DMS153 (cell line): ENCODE data around the gene QRICH1.

ENCODE experiments used
- DNase-seq: peaks from one replicate; lab custom pipeline; 2025; lab: John Stamatoyannopoulos, UW

Gene QRICH1

DNA sequence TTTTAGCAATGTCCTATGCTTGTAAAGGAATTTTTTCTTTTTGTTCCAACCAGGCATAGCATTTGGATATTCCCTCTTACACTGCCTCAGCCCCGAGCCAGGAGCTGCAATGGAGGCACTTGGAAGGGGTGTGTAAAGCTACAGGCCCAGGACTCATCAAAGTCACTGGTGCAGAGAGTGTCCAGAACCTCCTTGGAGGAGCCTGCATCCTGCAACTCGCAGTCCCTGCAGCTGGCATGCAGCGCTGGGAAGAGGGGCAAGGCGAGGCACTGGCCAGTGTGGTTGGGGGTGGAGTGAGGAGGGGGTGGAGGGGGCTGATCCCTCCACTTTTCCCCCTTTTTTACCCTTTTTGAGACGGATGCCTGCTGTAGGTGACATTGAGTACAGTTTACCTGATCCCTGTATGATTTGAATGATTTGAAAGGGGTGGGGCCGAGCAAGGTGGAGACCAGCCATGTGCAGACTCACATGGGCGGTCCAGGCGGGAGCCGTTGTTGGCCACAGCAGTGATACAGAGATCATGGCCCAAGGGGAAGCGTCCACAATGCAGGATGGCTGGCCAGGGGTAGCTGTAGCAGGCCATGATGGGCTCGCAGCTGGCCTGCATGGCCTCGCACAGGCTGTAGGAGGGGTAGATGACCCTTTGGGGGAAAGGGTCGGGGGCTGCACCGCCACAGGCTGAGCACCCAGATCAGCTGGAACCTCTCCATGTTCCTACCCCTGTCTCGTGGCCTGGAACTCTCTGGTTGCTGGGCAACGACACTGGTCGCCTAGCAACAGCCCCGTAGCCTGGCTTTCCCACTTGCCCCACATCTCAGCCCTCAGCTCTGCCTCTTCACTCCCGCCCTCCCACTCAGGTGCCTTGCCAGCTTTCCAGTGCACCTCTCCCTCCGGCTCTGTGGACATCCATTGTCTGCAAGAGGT, 95.9 kb downstream of the QRICH1 start:
- DNase-seq = peak; percentile 37

DNA sequence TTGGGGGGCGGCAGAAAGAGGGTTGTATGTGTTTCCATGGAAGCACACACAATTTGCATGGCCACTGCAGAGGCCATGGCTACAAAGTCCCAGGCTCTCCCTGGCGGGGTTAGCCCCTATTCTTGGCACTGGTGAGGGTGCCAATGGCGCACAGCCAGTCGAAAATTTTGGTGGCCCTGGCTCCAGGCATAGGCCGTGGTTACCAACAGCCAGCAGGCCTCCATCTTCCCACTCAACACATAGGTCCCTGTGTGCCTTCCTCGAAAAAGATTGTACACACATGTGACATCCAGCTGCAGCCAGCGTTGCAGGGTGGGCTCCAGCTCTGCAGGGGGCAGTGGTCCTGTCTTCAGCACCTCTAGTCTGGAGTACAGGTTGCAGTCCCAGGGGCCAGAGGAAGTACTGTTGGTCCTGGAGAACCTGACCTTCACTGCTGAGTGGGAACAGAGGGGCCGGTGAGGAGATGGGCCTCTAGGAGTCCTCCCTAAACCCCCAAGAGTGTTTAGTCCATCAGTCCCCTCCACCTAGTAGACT, 96.7 kb downstream of the QRICH1 start:
- no peak for DNase-seq

GRCh38 chr3:48996640-48997039, 97.2 kb downstream of the QRICH1 start:
- no peak for DNase-seq

- no peak for DNase-seq
Observed at GRCh38 chr3:48993834-48994233, 100.0 kb downstream of the QRICH1 start.

DNA sequence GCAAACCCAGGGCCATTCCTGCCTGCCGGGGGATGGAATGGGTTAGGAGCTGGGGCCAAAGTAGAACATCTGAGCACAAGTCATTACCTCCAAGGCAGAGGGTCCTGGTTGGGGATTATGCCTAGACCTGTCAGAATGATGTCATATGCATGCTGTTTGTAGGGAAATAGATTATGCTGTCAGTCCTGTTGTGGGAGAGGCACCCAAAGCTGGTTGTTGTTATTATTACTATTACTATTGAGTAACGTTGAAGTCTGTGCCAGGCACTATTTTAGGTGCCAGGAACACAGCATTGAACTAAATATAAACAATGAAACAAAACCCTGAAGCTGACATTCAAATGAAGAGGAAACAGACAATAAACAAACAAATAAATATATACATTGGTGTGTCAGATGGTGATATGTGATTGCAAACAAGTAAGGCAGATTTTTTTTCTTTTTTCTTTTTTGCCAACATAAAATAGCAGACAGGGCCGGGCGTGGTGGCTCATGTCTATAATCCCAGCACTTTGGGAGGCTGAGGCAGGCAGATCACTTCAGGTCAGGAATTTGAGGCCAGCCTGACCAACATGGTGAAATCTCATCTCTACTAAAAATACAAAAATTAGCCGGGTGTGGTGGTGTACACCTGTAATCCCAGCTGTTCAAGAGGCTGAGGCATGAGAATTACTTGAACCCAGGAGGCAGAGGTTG, 101.9 kb downstream of the QRICH1 start:
- no peak for DNase-seq

GRCh38 chr3:48990636-48991469, 103.0 kb downstream of the QRICH1 start:
- no peak for DNase-seq

DNA sequence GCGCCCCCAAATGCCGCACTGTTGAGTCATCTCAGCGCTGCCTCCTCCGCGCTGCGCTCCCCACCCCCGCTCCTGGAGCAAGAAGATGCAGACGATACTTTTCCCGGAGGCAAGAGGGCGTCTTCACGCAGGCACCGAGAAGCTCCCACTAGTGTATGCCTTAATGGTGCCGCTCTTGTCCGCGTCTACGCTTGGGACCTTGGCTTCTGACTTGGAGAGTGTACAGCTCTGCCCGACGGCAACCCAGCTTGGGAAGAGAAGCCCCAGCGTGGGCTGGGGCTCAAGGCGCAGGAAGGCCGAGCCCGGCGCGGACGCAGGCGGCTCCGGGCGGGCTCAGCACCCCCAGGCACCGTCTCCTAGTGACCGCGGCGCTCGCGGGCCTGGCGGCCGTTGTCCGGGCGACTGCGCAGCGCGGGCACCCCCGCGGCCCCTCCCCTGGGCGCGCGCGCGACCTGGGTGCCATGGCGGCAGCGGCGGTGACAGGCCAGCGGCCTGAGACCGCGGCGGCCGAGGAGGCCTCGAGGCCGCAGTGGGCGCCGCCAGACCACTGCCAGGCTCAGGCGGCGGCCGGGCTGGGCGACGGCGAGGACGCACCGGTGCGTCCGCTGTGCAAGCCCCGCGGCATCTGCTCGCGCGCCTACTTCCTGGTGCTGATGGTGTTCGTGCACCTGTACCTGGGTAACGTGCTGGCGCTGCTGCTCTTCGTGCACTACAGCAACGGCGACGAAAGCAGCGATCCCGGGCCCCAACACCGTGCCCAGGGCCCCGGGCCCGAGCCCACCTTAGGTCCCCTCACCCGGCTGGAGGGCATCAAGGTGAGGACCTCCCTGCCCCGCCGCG, 103.9 kb downstream of the QRICH1 start, which contains the start of gene P4HTM:
Gene P4HTM, plus strand, starts transcription at position 446 of the 840 bp plus-strand sequence. Its CDS starts 16 bp downstream, at position 462.
- DNase-seq = no peak

- DNase-seq = no peak
Observed at GRCh38 chr3:48989126-48989795, 104.6 kb downstream of the QRICH1 start.

DNA sequence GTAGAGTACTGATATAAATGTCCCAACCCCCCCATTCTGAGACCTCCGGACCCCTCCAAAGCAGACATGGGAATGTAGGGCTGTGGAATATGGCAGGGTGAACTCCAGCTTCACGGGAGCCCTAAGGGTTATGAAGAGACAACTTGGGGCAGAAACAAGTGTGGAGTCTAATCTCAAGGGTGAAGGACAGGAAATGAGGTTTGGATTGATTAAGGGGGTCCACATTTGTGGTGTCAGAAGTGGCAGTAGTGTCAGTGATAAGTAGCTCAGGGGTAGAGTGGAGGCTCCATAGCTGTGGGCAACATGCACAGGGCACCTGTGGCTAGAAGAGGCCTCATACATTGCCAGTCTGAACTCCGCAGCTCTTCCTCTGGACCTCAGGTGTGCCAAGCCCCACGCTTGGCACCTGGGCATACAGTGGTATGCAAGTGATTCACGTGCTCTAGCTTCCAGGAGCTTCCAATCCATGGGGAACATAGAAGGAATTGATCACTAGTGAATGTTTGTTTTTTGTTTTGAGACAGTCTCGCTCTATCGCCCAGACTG, 108.0 kb downstream of the QRICH1 start:
- DNase-seq = no peak

GRCh38 chr3:48984663-48985062, 109.2 kb downstream of the QRICH1 start:
- DNase-seq = no peak

GRCh38 chr3:48983096-48983495, 110.8 kb downstream of the QRICH1 start:
- DNase-seq = no peak

DNA sequence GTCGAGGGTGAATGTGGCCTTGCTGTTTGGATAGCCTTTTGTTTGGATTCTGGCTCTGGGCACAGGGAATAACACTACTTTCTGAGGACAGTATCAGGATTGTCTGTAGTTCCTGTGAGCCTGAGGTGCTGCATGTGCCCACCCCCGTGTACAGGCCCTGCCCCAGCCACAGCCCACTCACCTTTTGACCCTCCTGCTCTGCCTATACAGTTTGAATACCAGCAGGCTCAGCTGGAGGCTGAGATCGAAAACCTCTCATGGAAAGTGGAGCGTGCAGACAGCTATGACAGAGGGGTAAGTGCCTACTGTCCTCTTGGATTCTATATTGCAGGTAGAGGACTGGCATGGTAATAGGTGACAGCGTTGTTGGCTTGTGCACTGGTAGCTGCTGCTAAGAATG, 111.2 kb downstream of the QRICH1 start:
- DNase-seq = no peak

GRCh38 chr3:48982016-48982415, 111.9 kb downstream of the QRICH1 start:
- no peak for DNase-seq

DNA sequence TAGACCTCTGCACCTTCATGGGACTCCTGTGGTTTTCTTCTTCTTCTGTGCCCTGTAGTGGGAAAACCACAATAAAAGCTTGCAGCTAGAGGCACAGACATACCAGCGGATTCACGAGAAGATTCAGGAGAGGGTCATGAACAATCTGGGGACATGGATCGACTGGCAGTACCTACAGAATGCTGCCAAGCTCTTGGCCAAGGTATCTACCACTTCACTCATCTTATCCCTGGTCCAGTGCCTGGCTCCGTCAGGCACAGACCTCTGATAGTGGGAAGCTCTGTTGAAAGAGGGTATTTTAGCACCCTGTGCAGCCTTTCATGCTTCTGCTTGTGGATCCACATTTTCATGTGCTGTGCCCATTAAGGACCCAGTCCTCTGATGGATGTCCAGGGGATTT, 113.6 kb downstream of the QRICH1 start:
- no peak for DNase-seq
